Regular cardiac myocyte (primary cell): Measurements from ENCODE around the gene TMEM235. TPM values are rescaled to one million over a fixed set of nuclear protein-coding genes. Genes with fewer than 3 reads are reported as not detected.

Experiments used
- total RNA-seq: library from RNA; depleted of rRNA; stranded (reverse); fragments of >200 nt; gene quantifications from 2 replicates; pipeline ENCODE4 v1.2.3, GENCODE V29; 2014

The TMEM235 gene
- total RNA-seq = not detected in 2 replicates

GRCh38 chr17:78230996-78231935 lies at the start of gene TMEM235:
TSS of gene TMEM235 (plus strand) at chr17:78231631. CDS start at chr17:78232024, 393 bp downstream.

GRCh38 chr17:78186692-78187595 lies 44.5 kb upstream of the TMEM235 start, which contains the start of the genes AFMID and TK1:
TSS of gene AFMID (plus strand) at chr17:78187362. CDS start at chr17:78187371, 9 bp downstream.
TSS of gene TK1 (minus strand) at chr17:78187052. CDS start at chr17:78186994, 58 bp downstream.

DNA sequence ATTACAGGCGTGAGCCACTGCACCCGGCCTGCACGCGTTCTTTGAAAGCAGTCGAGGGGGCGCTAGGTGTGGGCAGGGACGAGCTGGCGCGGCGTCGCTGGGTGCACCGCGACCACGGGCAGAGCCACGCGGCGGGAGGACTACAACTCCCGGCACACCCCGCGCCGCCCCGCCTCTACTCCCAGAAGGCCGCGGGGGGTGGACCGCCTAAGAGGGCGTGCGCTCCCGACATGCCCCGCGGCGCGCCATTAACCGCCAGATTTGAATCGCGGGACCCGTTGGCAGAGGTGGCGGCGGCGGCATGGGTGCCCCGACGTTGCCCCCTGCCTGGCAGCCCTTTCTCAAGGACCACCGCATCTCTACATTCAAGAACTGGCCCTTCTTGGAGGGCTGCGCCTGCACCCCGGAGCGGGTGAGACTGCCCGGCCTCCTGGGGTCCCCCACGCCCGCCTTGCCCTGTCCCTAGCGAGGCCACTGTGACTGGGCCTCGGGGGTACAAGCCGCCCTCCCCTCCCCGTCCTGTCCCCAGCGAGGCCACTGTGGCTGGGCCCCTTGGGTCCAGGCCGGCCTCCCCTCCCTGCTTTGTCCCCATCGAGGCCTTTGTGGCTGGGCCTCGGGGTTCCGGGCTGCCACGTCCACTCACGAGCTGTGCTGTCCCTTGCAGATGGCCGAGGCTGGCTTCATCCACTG lies 17.3 kb upstream of the TMEM235 start, which contains the start of gene BIRC5:
Gene BIRC5 (plus strand): TSS at position 238 of the 690 bp plus-strand sequence. CDS start 64 bp downstream, at position 302.

Other genes with a start within 250 kb of the TMEM235 start
- 7.6 and 16.1 TPM in 2 replicates for gene TMC6, start 102.9 kb upstream of the TMEM235 start, total RNA-seq
- under 0.01 TPM in 1 of 2 replicates, not detected in the other for gene TMC8, start 100.9 kb upstream of the TMEM235 start, total RNA-seq
- gene C17orf99, start 85.2 kb upstream of the TMEM235 start, total RNA-seq = not detected in 2 replicates
- gene SYNGR2, start 63.0 kb upstream of the TMEM235 start, total RNA-seq = 11.3 and 17.8 TPM in 2 replicates
- 18.6 and 198 TPM in 2 replicates for gene TK1, start 44.6 kb upstream of the TMEM235 start, total RNA-seq
- gene AFMID, start 44.3 kb upstream of the TMEM235 start, total RNA-seq = 55.2 and 60.4 TPM in 2 replicates
- gene BIRC5, start 17.4 kb upstream of the TMEM235 start, total RNA-seq = 9.0 and 87.8 TPM in 2 replicates
- 33.0 and 59.4 TPM in 2 replicates for gene SOCS3, start 128.4 kb downstream of the TMEM235 start, total RNA-seq
- 20.3 and 36.9 TPM in 2 replicates for gene PGS1, start 147.0 kb downstream of the TMEM235 start, total RNA-seq